Myocyte (in vitro differentiated cells): Measurements from ENCODE around the gene AGRP. TPM values are rescaled to one million over a fixed set of nuclear protein-coding genes. Genes with fewer than 3 reads are reported as not detected.
"Not testable (repeated sequence)": the region's sequence is repeated elsewhere in the genome, so short reads cannot be mapped to it uniquely, and the experiment has no call there.

Source experiments
- DNase-seq: peaks from one replicate; pipeline ENCODE4 v3.0.0-alpha.2; 2012; ENCODE audit warnings: low read depth
- total RNA-seq: library from RNA; depleted of rRNA; stranded (reverse); fragments of >200 nt; gene quantifications from 2 replicates; pipeline ENCODE4 v1.2.3, GENCODE V29; 2014

The AGRP gene
- total RNA-seq, 1 donor from 2014 or later, result not detected

DNA sequence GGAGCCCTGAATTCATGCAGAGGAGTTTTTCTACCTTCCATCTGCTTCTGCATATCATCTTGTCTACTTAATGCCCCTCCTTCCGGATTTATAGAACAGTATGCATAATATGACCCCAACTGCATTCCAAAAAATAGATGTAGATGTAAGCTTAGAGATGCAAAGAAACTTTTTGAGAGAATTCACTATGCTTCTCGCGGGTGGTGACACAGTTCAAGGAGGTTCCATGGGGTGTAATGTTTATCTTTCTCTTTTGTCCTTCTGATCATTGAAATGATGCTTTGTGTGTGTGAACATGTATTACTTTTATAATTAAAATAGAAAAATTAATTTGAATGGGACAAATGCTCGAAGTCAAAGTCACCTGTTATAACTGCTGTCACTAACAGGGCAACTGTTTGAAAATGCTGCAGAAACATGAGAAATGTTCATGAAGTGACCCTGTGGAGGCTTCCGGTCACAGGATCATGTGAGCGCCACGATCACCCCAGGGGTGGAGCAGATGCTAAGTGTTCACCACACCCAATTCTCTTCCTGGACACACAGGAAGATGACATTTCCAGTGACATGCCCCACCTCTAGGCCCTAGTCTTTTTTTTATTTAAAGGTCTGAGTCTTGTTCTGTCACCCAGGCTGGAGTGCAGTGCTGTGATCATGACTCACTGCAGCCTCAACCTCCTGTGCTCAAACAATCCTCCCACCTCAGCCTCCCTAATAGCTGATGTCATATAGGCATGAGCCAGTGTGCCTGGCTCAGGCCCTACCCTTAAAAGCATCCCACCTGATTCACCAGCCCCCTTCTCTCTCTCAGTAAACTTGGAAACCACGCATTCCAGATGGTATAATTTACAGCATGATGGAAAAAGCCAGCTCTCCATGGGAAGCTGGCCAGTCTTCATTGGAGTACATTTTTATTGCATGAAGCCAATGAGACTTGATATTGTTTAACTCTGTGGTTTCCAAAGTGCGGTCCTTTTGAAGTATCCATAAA lies 21.0 kb upstream of the AGRP start:
- no peak for DNase-seq

GRCh38 chr16:67499106-67499505 lies 15.8 kb upstream of the AGRP start:
- DNase-seq, result no peak

- DNase-seq, result no peak
Measured at GRCh38 chr16:67490335-67491096, 7.2 kb upstream of the AGRP start.

- no peak for DNase-seq
Measured at GRCh38 chr16:67489401-67490083, 6.2 kb upstream of the AGRP start.

DNA sequence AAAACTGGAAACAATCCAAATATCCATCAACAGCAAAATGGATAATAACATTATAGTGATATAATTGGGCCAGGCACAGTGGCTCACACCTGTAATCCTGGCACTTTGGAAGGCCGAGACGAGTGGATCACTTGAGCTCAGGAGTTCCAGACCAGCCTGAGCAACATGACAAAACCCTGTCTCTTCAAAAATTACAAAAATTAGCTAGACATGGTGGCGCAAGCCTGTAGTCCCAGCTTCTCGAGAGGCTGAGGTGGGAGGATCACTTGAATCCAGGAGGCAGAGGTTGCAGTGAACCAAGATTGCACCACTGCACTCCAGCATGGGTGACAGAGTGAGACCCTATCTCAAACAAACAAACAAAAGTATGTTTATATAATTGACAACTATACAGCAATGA lies 4.2 kb upstream of the AGRP start:
- DNase-seq, result not testable (repeated sequence)

- no peak for DNase-seq
Measured at GRCh38 chr16:67486805-67487204, 3.5 kb upstream of the AGRP start.

- DNase-seq, result no peak
Measured at GRCh38 chr16:67483731-67484525, 581 bp upstream of the AGRP start.

DNA sequence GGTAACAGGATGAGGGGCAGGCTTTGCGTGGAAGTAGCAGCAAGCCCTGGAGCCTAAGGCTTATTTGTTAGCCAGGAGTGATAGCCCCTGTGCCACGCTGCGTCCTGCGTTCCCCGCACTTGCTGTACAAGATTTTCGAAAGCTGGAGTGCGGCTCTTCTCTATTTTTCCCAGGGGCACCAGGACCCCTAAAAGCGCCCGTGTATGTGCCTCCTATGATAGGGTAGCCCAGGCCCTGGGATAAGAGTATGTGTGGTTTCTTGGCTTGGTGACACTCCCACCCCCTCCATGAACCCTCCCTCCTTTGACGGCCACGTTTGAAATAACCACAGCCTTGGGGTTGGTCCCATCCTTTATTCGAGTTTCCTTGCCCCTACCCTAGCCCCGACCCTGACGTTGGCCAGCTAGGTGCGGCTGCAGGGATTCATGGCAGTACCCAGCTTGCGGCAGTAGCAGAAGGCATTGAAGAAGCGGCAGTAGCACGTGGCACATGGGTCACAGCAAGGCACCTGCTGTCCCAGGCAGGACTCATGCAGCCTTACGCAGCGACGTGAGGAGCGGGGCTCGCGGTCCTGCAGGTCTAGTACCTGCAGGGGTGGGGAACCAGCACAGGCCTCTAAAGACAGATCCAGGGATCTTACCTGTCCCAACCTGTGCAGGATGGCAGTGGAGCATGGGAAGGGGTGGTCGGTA lies 968 bp downstream of the AGRP start:
- DNase-seq, result no peak

GRCh38 chr16:67481561-67482232 lies 1.6 kb downstream of the AGRP start:
- no peak for DNase-seq

DNA sequence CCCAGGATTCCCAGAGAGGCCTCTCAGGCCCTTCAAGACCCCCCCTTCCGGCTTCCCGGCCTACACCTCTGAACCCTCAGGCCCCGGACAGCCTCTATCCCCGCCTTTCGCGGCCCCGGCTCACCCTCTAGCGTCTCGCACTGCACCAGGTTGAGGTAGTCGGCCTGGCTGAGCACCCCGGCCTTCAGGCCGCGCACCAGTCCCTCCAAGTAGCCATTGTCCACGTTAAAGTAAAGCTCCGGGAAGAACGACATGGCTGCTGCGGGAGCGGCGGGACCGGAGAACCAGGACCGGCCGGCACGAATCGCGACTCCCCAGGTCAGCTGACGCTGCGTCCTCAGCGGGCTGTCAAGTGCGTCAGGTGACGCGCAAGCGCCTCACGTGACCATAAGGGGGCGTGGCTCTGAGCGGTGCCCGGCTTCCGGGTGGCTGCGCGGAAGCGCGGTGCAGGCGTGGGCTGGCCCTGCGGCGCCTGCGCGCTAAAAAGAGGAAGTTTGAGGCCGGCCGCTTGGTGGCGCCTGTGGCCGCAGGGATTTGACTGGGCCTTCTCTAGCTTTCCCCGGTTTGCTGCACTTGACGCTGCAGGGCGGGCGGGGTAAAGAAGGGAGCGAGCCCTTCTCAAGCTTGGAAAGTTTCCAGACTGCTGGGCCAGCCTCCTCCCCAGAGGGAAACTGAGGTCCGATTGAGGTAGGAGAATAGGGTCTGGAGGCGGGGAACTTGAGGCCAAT lies 2.4 kb downstream of the AGRP start, which contains the start of gene ATP6V0D1:
Gene ATP6V0D1, minus strand, starts transcription at position 325 of the 728 bp plus-strand sequence. Its CDS starts 71 bp downstream, at position 254.
- peak; percentile 98 for DNase-seq

DNA sequence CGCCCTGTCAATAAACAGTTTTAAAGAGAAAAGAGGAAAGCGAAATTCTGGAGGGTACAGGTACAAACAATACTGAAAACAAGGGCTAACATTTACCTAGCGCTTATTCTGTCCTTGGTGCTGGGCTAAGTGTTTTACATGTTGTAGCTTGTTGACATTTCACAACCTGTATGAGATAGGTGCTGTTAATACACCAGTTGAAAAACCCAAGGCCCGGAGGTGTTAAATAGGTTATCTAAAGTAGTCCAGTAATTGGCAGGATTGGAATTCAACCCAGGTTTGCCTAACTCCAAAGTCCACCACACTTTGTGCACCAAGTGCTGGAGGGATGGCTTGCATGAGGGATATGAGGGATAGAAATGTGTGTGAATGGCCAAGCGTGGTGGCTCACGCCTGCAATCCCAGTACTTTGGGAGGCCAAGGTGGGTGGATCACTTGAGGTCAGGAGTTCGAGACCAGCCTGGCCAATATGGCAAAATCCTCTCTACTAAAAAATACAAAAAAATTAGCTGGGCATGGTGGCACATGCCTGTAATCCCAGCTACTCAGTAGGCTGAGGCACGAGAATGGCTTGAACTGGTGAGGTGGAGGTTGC lies 5.3 kb downstream of the AGRP start:
- no peak for DNase-seq

GRCh38 chr16:67474551-67475455 lies 8.5 kb downstream of the AGRP start:
- DNase-seq, result no peak

DNA sequence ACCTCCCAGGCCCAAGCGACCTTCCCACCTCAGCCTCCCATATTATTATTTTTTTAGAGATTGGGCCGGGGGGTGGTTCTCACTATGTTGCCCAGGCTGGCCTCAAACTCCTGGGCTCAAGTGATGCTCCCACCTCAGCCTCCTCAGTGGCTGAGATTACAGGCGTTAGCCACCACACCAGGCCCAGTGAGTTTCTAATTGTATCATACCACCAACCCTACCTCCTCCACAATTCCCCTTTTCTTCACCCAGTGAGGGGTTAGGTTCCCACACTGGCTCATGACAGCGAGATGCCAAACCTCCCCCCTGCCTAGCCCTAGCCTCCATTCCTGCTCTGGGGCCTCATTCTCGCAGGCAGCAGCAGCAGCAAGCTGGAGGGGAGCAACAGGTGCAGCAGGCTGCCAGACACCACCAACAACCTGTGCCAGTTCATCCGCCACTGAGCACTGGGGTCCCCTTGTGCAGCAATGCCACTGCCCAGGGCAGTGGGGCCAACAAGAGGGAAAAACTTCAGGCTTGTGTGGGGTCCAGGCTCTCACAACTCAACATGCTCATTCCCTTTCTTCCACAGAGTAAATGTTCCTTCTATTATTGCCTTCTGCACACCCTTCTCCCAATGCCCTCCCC lies 11.5 kb downstream of the AGRP start:
- peak; percentile 36 for DNase-seq

GRCh38 chr16:67470359-67470758 lies 13.0 kb downstream of the AGRP start:
- DNase-seq, result peak; percentile 99

GRCh38 chr16:67468731-67469130 lies 14.6 kb downstream of the AGRP start:
- no peak for DNase-seq

DNA sequence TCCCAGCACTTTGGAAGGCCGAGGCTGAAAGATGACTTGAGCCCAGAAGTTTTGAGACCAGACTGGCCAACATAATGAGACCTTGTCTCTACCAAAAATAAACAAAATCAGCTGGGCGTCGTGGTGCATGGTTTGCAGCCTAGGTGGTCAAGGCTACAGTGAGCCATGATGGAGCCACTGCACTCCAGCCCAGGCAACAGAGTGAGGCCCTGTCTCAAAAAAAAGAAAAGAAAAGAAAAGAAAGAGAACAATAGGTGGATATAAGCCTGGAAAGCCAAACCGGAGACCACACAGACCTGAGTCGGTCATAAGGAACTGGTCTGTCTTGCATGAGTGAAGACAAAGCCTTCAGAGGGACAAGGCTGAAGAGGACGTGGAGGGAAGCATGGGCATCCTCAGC lies 16.8 kb downstream of the AGRP start:
- no peak for DNase-seq

DNA sequence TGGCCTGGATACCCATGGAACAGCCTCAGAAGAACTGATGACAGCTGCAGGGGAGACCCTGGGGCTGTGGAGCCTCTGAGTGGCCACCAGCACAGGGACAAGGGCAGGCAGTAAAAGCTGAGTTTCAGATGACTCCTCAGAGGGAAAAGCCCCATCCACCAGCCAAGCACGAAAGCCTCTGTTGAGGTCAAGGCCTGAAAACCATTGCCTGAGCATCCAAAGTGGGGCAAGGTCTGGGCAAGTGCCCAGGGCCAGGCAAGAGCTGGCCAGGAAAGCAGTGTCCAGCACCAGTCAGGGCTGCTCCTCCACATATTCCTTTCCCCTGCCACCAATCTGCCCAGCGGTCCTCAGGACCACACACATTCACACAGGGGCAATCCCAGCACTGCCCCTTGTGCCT lies 18.8 kb downstream of the AGRP start:
- DNase-seq, result no peak
